Ascending aorta (tissue), 2 donors: Measurements from ENCODE around the gene HOXC10. TPM values are rescaled to one million over a fixed set of nuclear protein-coding genes. Genes with fewer than 3 reads are reported as not detected.

ENCODE experiments used
- DNase-seq, 2 donors: peaks; one replicate each; pipeline ENCODE4 v3.0.0-alpha.2; 2019; ENCODE audit warnings: low spot score in 2 of 2
- H3K27ac ChIP-seq, 2 donors: fragments of 200-600 bp; sonication (generic); one replicate each; pipeline ENCODE4 v1.5.1; 2016 to 2017; ENCODE audit warnings: mild to moderate bottlenecking in 1 of 2
- H3K27me3 ChIP-seq: fragments of 200-600 bp; sonication (generic); one replicate; pipeline ENCODE4 v1.5.1; 2017
- H3K36me3 ChIP-seq, 2 donors: fragments of 200-600 bp; sonication (generic); one replicate each; pipeline ENCODE4 v1.5.1; 2016
- H3K4me1 ChIP-seq, 2 donors: fragments of 200-600 bp; sonication (generic); one replicate each; pipeline ENCODE4 v1.5.1; 2016 to 2017; ENCODE audit warnings: mild to moderate bottlenecking in 1 of 2
- H3K4me3 ChIP-seq, 2 donors: fragments of 200-600 bp; sonication (generic); one replicate each; pipeline ENCODE4 v1.5.1; 2016 to 2017; ENCODE audit warnings: mild to moderate bottlenecking in 1 of 2
- H3K9me3 ChIP-seq, 2 donors: fragments of 200-600 bp; sonication (generic); one replicate each; pipeline ENCODE4 v1.5.1; 2016
- CTCF ChIP-seq, 3 experiments: fragments of 200-600 bp in 2 of 3; fragments of 450-650 bp in 1 of 3; sonication (generic) in 2 of 3; IDR thresholded peaks; one replicate each; pipeline ENCODE4 v1.5.1; 2016 to 2019; ENCODE audit warnings: antibody characterized with exemption in 3 of 3, mild to moderate bottlenecking in 1 of 3, moderate library complexity in 1 of 3
- intact Hi-C: fragments of 100-400 bp; cut with DNase I; formaldehyde crosslinking; loops from one replicate; pipeline ENCODE4 v1.15.1; 2023
- total RNA-seq: library from RNA; depleted of rRNA; stranded (reverse); fragments of >200 nt; gene quantifications from one replicate; pipeline ENCODE4 v1.1.0, GENCODE V29; 2016

HOXC10 gene
- total RNA-seq, 1 donor from 2014 or later: not detected

- no peak overlapping the region for H3K27ac ChIP-seq
- H3K36me3 ChIP-seq: no peaks in the 10 kb centered on the region
- H3K9me3 ChIP-seq: no peaks in the 10 kb centered on the region
- H3K4me3 ChIP-seq: no peak overlapping the region
- no peak for DNase-seq
- peaks cover 0 to 18% of the 10 kb centered on the region in 2 donors for H3K4me1 ChIP-seq
- H3K27me3 ChIP-seq: peaks cover 16% of the 10 kb centered on the region
- no peak for TF ChIP-seq CTCF (IDR thresholded peaks at IDR 0.05)
- intact Hi-C loops: no loop called here
Observed at GRCh38 chr12:54004841-54005530, 20.0 kb downstream of the HOXC10 start.

- Histone ChIP-seq H3K27me3 (peaks cover 12% of the 10 kb centered on the region), H3K36me3 (no peaks in the 10 kb centered on the region), H3K27ac (no peak overlapping the region), H3K4me3 (no peak overlapping the region), H3K9me3 (no peaks in the 10 kb centered on the region), H3K4me1 (peaks cover 0 to 14% of the 10 kb centered on the region in 2 donors)
- intact Hi-C loops: no loop called here
- TF ChIP-seq CTCF (IDR thresholded peaks at IDR 0.05): no peak
- DNase-seq: no peak
Observed at GRCh38 chr12:54005531-54005852, 20.5 kb downstream of the HOXC10 start.

- Histone ChIP-seq H3K4me1 (peaks cover 0 to 11% of the 10 kb centered on the region in 2 donors), H3K36me3 (no peaks in the 10 kb centered on the region), H3K4me3 (peak overlapping the region in 1 of 2 donors; percentile 28), H3K27ac (no peak overlapping the region), H3K27me3 (peaks cover 6% of the 10 kb centered on the region), H3K9me3 (no peaks in the 10 kb centered on the region)
- peak; percentile 93 to 96 (median 96) for TF ChIP-seq CTCF (IDR thresholded peaks at IDR 0.05)
- intact Hi-C loops: loop anchor here (1.0 to 2.0 kb wide), 4 partner anchors 27 to 201 kb away; partner anchors contain the start of gene HOXC5
- DNase-seq: peak; percentile 31 to 94
Observed at GRCh38 chr12:54005853-54006558, 21.1 kb downstream of the HOXC10 start.

GRCh38 chr12:54006559-54007220, 21.7 kb downstream of the HOXC10 start:
- H3K4me1 ChIP-seq: peaks cover 0 to 11% of the 10 kb centered on the region in 2 donors
- H3K36me3 ChIP-seq: no peaks in the 10 kb centered on the region
- intact Hi-C loops: loop anchor here (1.0 to 2.0 kb wide), 4 partner anchors 26 to 201 kb away; partner anchors contain the start of gene HOXC5
- peak overlapping the region in 1 of 2 donors; percentile 28 for H3K4me3 ChIP-seq
- no peak overlapping the region for H3K27ac ChIP-seq
- TF ChIP-seq CTCF (IDR thresholded peaks at IDR 0.05): no peak
- DNase-seq: no peak
- H3K27me3 ChIP-seq: peaks cover 5% of the 10 kb centered on the region
- H3K9me3 ChIP-seq: no peaks in the 10 kb centered on the region

- intact Hi-C loops: loop anchor here (2.0 kb wide), 2 partner anchors 25 to 193 kb away; partner anchors contain the start of gene HOXC5
- no peak overlapping the region for H3K27ac ChIP-seq
- peaks cover 0 to 11% of the 10 kb centered on the region in 2 donors for H3K4me1 ChIP-seq
- no peak overlapping the region for H3K4me3 ChIP-seq
- no peak for TF ChIP-seq CTCF (IDR thresholded peaks at IDR 0.05)
- H3K27me3 ChIP-seq: peaks cover 5% of the 10 kb centered on the region
- no peaks in the 10 kb centered on the region for H3K9me3 ChIP-seq
- no peaks in the 10 kb centered on the region for H3K36me3 ChIP-seq
- DNase-seq: no peak
Observed at GRCh38 chr12:54007538-54008259, 22.8 kb downstream of the HOXC10 start.
